Activated CD8-positive, alpha-beta T cell treated with anti-CD3 and anti-CD28 coated beads for 36 hours (primary cell): Measurements from ENCODE around the gene PVR. TPM values are rescaled to one million over a fixed set of nuclear protein-coding genes. Genes with fewer than 3 reads are reported as not detected.

Experiments used
- ATAC-seq: fragments of 200-7000 bp; cut with Tn5 transposase; one replicate; pipeline ENCODE4 v1.10.0; 2021; ENCODE audit warnings: mild to moderate bottlenecking, moderate library complexity
- CTCF ChIA-PET: fragments of 350-600 bp; sonication (Branson Sonifier 250); formaldehyde crosslinking; loops from one replicate; lab custom pipeline; 2021; ENCODE audit warnings: antibody characterized with exemption; lab: Charles Lee
- POLR2A ChIA-PET: fragments of 350-600 bp; sonication (Branson Sonifier 250); formaldehyde crosslinking; loops from one replicate; lab custom pipeline; 2021; ENCODE audit warnings: antibody characterized with exemption; lab: Charles Lee
- DNase-seq: peaks from one replicate; pipeline ENCODE4 v3.0.0-alpha.2; 2020
- H3K27ac Mint-ChIP-seq: one replicate; pipeline ENCODE4 v1.8.0; 2021; ENCODE audit warnings: mild to moderate bottlenecking, mixed read lengths
- H3K27me3 Mint-ChIP-seq: one replicate; pipeline ENCODE4 v1.8.0; 2021; ENCODE audit warnings: mixed read lengths
- H3K36me3 Mint-ChIP-seq: one replicate; pipeline ENCODE4 v1.8.0; 2021; ENCODE audit warnings: low read depth, mixed read lengths
- H3K4me1 Mint-ChIP-seq: one replicate; pipeline ENCODE4 v1.8.0; 2021; ENCODE audit warnings: low read depth, mixed read lengths
- H3K4me3 Mint-ChIP-seq: one replicate; pipeline ENCODE4 v1.8.0; 2021; ENCODE audit warnings: mild to moderate bottlenecking, moderate library complexity, mixed read lengths
- H3K9me3 Mint-ChIP-seq: one replicate; pipeline ENCODE4 v1.8.0; 2021; ENCODE audit warnings: mixed read lengths
- intact Hi-C: fragments of 100-400 bp; cut with micrococcal nuclease; formaldehyde crosslinking; loops from one replicate; pipeline ENCODE4 v1.10.0; 2022
- total RNA-seq, 2 experiments: library from RNA; stranded (reverse); gene quantifications; one replicate each; pipeline ENCODE4 v1.2.3, GENCODE V29; 2021
- TF ChIP-seq, protein P1 (sequence below): fragments of 200-600 bp; IDR thresholded peaks from one replicate; pipeline ENCODE4 v1.8.0; 2022; ENCODE audit warnings: antibody characterized with exemption, mild to moderate bottlenecking

Gene PVR
- total RNA-seq, 2 experiments from 2014 or later: 7.4 to 8.3 TPM

DNA sequence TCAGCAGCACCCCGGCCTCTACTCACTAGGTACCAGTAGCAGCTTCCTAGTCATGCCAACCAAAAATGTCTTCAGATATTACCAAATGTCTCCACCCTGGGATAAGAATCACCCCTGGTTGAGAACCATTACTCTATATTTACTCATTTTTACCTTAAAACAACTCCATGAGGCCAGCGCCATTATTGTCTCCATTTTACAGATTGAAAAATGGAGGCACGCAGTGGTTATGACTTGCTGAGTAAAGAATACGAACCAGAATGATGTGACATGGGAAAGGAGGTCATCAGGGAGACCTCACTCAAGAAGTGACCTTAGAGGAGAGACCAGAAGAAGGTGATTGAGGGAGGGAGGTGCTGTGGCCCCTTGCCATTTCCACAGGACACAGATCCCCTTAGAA lies 29.8 kb downstream of the PVR start:
- Mint-ChIP-seq H3K27me3 (no peaks in the 10 kb centered on the region), H3K27ac (no peak overlapping the region), H3K4me3 (no peak overlapping the region), H3K4me1 (no peaks in the 10 kb centered on the region), H3K9me3 (no peaks in the 10 kb centered on the region), H3K36me3 (no peaks in the 10 kb centered on the region)
- intact Hi-C loops: no loop called here
- TF ChIP-seq, protein P1, sequence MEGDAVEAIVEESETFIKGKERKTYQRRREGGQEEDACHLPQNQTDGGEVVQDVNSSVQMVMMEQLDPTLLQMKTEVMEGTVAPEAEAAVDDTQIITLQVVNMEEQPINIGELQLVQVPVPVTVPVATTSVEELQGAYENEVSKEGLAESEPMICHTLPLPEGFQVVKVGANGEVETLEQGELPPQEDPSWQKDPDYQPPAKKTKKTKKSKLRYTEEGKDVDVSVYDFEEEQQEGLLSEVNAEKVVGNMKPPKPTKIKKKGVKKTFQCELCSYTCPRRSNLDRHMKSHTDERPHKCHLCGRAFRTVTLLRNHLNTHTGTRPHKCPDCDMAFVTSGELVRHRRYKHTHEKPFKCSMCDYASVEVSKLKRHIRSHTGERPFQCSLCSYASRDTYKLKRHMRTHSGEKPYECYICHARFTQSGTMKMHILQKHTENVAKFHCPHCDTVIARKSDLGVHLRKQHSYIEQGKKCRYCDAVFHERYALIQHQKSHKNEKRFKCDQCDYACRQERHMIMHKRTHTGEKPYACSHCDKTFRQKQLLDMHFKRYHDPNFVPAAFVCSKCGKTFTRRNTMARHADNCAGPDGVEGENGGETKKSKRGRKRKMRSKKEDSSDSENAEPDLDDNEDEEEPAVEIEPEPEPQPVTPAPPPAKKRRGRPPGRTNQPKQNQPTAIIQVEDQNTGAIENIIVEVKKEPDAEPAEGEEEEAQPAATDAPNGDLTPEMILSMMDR: no peak
- CTCF ChIA-PET: no interaction called here
- ATAC-seq (no peak), DNase-seq (no peak)
- POLR2A ChIA-PET: no interaction called here

DNA sequence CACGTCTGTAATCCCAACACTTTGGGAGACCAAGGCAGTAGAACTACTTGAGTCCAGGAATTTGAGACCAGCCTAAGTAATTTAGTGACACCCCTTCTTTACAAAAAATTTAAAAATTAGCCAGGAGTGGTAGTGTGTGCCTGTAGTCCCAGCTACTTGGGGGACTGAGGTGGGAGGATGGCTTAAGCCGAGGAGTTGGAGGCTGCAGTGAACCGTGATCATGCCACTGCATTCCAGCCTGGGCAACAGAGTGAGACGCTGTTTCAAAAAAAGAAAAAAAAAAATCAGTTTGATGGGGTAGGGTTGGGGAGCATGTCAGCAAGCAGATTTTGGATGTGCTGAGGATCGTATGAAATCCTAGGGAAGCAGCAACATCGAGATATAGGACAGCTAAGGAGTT lies 31.8 kb downstream of the PVR start:
- no peaks in the 10 kb centered on the region for H3K4me1 Mint-ChIP-seq
- ATAC-seq (no peak), DNase-seq (no peak)
- ChIA-PET CTCF (interaction anchor here (1.2 to 1.3 kb wide), 2 partner anchors 96 to 109 kb away, joined by 7 read pairs; no protein-coding TSS in a partner anchor), POLR2A (interaction anchor here (0.5 kb wide), 1 partner anchor 93 kb away, joined by 3 read pairs; no protein-coding TSS in a partner anchor)
- no peaks in the 10 kb centered on the region for H3K27me3 Mint-ChIP-seq
- TF ChIP-seq, protein P1: no peak
- H3K36me3 Mint-ChIP-seq: no peaks in the 10 kb centered on the region
- intact Hi-C loops: no loop called here
- no peaks in the 10 kb centered on the region for H3K9me3 Mint-ChIP-seq
- H3K4me3 Mint-ChIP-seq: no peak overlapping the region
- H3K27ac Mint-ChIP-seq: no peak overlapping the region

DNA sequence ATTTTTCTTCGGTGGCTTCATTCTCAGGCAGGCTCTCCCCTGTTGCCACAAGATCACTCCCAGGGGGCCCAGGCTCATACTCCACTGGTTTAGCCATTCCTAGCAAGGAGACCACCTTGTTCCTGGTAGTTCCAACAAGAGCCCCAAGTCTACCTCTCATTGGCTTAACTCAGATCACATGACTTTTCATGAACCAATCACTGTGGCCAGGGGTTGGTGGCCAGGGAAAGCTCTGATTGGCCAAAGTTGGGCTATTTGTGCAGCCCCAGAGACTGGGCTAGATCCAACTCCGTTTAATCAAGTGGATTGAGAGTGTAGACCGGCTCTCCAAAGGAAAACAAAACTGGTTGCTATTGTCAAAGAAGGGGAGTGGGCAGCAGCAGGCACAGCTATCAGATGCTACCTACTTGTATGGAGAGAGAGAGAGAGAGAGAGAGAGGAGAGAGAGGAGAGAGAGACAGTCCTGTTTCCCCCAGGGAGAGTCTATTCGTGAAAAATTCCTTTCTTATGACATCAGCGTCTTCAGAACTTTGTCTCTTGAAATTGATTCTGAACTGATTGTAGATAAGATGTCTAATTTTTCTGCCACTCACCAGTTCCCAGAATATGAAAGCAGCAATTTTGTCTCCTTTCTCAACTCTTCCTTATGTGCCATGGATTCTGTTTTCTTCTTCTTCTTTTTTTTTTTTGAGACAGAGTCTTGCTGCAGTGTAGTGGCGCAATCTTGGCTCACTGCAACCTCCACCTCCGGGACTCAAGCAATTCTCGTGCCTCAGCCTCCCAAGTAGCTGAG lies 33.5 kb downstream of the PVR start:
- Mint-ChIP-seq H3K27ac (no peak overlapping the region), H3K27me3 (no peaks in the 10 kb centered on the region), H3K36me3 (no peaks in the 10 kb centered on the region), H3K4me3 (no peak overlapping the region), H3K9me3 (no peaks in the 10 kb centered on the region), H3K4me1 (no peaks in the 10 kb centered on the region)
- POLR2A ChIA-PET: interaction anchor here (0.7 kb wide), 1 partner anchor 106 kb away, joined by 3 read pairs; no protein-coding TSS in a partner anchor
- TF ChIP-seq, protein P1: no peak
- ATAC-seq (no peak), DNase-seq (no peak)
- intact Hi-C loops: no loop called here
- CTCF ChIA-PET: no interaction called here

DNA sequence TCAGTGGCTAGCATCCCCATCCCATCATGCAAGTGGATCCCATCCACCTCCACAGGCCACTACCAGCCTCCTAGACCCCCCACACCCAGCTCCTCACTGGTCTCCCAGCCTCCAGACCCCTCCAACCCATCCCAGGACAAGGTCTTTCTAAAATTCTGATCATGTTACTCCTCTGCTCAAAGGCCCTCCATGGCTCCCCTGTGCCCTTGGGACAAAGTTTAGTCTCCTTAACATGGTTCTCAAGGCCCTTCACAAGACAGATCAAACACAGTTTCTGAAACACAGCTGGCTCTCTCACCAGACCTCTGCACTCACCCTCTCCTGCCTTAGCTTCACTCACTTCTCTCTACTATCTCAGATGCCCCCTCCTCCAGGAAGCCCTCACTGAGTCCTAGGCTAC lies 36.8 kb downstream of the PVR start:
- DNase-seq (no peak), ATAC-seq (no peak)
- ChIA-PET POLR2A (no interaction called here), CTCF (interaction anchor here (1.0 kb wide), 2 partner anchors 8 to 164 kb away, joined by 3 to 4 read pairs; no protein-coding TSS in a partner anchor)
- peaks cover 12% of the 10 kb centered on the region for H3K4me1 Mint-ChIP-seq
- H3K36me3 Mint-ChIP-seq: no peaks in the 10 kb centered on the region
- TF ChIP-seq, protein P1: no peak
- H3K27ac Mint-ChIP-seq: no peak overlapping the region
- no peak overlapping the region for H3K4me3 Mint-ChIP-seq
- intact Hi-C loops: no loop called here
- no peaks in the 10 kb centered on the region for H3K9me3 Mint-ChIP-seq
- H3K27me3 Mint-ChIP-seq: peaks cover 3% of the 10 kb centered on the region
